Measurements from ENCODE around the gene PTPRD. TPM values are rescaled to one million over a fixed set of nuclear protein-coding genes. Genes with fewer than 3 reads are reported as not detected.

PTPRD gene
- total and polyA plus RNA-seq, 2 of the 4 experiments (the other 2 are of a cell fraction), result 0.07 to 0.18 TPM

GRCh38 chr9:8677741-8678140 is 1935.1 kb downstream of the PTPRD start:
- ATAC-seq (ENCODE audit: low read depth), result no peak
- Histone ChIP-seq H3K4me2 (ENCODE audit: low read depth, low read length) (no peak overlapping the region), H2BK5ac (ENCODE audit: low read depth, low read length, poor library complexity, severe bottlenecking) (no peak overlapping the region), H2AFZ (replicated peaks; ENCODE audit: low read length, poor library complexity) (no peak overlapping the region), H3K56ac (ENCODE audit: extremely low read depth, insufficient read depth, low read length) (no peak overlapping the region), H3K79me1 (ENCODE audit: low read depth in 1 of 2, low read length in 2 of 2) (no peaks in the 10 kb centered on the region), H3K4ac (ENCODE audit: low read depth, low read length) (no peak overlapping the region), H3K36me3 (ENCODE audit: control insufficient read depth, insufficient read depth, low read length) (no peaks in the 10 kb centered on the region), H2BK20ac (ENCODE audit: low read depth, low read length) (no peak overlapping the region), H4K8ac (ENCODE audit: low read depth in 2 of 2, low read length in 2 of 2) (no peak overlapping the region), H4K91ac (ENCODE audit: insufficient read depth, low read depth, low read length) (no peak overlapping the region), H2AK9ac (replicated peaks; ENCODE audit: low read depth, low read length, poor library complexity) (no peak overlapping the region), H3K9me3 (ENCODE audit: control insufficient read depth, insufficient read depth, low read length) (peaks cover 3% of the 10 kb centered on the region; the same call in 1 of the 2 replicates), H2AK5ac (ENCODE audit: low read depth, low read length) (no peak overlapping the region), H2BK15ac (ENCODE audit: low read depth, low read length) (no peak overlapping the region), H3K9ac (ENCODE audit: low read depth, low read length) (no peak overlapping the region), H3K27me3 (ENCODE audit: control insufficient read depth, insufficient read depth, low read length) (no peaks in the 10 kb centered on the region), H3K9me1 (ENCODE audit: insufficient read depth, low read length) (no peaks in the 10 kb centered on the region), H4K5ac (ENCODE audit: low read depth, low read length) (no peak overlapping the region), H3K4me3 (ENCODE audit: insufficient read depth, low read depth, low read length) (no peak overlapping the region), H3K14ac (replicated peaks; ENCODE audit: low read depth, low read length) (no peak overlapping the region), H3K27ac (ENCODE audit: insufficient read depth, low read length) (no peak overlapping the region), H2BK120ac (ENCODE audit: low read depth, low read length) (no peak overlapping the region), H3K23ac (ENCODE audit: low read depth, low read length) (no peak overlapping the region), H3K4me1 (ENCODE audit: control insufficient read depth, insufficient read depth, low read length) (no peaks in the 10 kb centered on the region), H4K20me1 (ENCODE audit: insufficient read depth, low read length) (no peaks in the 10 kb centered on the region), H3K18ac (ENCODE audit: low read depth, low read length) (no peak overlapping the region)
- no peak for DNase-seq
- WGBS, 2 experiments (ENCODE audit: extremely low coverage in 2 of 2, insufficient read length in 1 of 2), result no CpG with 5 or more reads among the region's 4 CpGs
- TF ChIP-seq MXI1 (IDR thresholded peaks at IDR 0.05; ENCODE audit: borderline replicate concordance, low read depth, low read length) (no peak), CHD1 (IDR thresholded peaks at IDR 0.05; ENCODE audit: low read depth, low read length) (no peak), POLR2A (IDR thresholded peaks at IDR 0.05; ENCODE audit: low read depth, low read length) (no peak), NFE2L2 (IDR thresholded peaks at IDR 0.05; ENCODE audit: low read depth, low read length) (no peak), FOS (IDR thresholded peaks at IDR 0.05; ENCODE audit: low read depth, low read length) (no peak), BHLHE40 (IDR thresholded peaks at IDR 0.05; ENCODE audit: low read depth, low read length) (no peak), MAFK (IDR thresholded peaks at IDR 0.05; ENCODE audit: low read depth, low read length) (no peak), RCOR1 (IDR thresholded peaks at IDR 0.05; ENCODE audit: insufficient replicate concordance, low read length) (no peak), SMC3 (IDR thresholded peaks at IDR 0.05; ENCODE audit: low read depth, low read length) (no peak), RAD21 (IDR thresholded peaks at IDR 0.05; ENCODE audit: low read length) (no peak), MAZ (IDR thresholded peaks at IDR 0.05; ENCODE audit: borderline replicate concordance, low read depth, low read length) (no peak), CEBPB (IDR thresholded peaks at IDR 0.05; ENCODE audit: low read depth, low read length) (no peak), RFX5 (IDR thresholded peaks at IDR 0.05; ENCODE audit: low read depth, low read length) (no peak)
- TF ChIP-seq, protein P1, sequence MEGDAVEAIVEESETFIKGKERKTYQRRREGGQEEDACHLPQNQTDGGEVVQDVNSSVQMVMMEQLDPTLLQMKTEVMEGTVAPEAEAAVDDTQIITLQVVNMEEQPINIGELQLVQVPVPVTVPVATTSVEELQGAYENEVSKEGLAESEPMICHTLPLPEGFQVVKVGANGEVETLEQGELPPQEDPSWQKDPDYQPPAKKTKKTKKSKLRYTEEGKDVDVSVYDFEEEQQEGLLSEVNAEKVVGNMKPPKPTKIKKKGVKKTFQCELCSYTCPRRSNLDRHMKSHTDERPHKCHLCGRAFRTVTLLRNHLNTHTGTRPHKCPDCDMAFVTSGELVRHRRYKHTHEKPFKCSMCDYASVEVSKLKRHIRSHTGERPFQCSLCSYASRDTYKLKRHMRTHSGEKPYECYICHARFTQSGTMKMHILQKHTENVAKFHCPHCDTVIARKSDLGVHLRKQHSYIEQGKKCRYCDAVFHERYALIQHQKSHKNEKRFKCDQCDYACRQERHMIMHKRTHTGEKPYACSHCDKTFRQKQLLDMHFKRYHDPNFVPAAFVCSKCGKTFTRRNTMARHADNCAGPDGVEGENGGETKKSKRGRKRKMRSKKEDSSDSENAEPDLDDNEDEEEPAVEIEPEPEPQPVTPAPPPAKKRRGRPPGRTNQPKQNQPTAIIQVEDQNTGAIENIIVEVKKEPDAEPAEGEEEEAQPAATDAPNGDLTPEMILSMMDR (conservative IDR thresholded peaks at IDR 0.05; ENCODE audit: low read depth, low read length), result no peak
- TF ChIP-seq, protein P2, sequence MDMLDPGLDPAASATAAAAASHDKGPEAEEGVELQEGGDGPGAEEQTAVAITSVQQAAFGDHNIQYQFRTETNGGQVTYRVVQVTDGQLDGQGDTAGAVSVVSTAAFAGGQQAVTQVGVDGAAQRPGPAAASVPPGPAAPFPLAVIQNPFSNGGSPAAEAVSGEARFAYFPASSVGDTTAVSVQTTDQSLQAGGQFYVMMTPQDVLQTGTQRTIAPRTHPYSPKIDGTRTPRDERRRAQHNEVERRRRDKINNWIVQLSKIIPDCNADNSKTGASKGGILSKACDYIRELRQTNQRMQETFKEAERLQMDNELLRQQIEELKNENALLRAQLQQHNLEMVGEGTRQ (IDR thresholded peaks at IDR 0.05; ENCODE audit: low read depth, low read length), result no peak
- TF ChIP-seq, protein P3, sequence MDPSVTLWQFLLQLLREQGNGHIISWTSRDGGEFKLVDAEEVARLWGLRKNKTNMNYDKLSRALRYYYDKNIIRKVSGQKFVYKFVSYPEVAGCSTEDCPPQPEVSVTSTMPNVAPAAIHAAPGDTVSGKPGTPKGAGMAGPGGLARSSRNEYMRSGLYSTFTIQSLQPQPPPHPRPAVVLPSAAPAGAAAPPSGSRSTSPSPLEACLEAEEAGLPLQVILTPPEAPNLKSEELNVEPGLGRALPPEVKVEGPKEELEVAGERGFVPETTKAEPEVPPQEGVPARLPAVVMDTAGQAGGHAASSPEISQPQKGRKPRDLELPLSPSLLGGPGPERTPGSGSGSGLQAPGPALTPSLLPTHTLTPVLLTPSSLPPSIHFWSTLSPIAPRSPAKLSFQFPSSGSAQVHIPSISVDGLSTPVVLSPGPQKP (IDR thresholded peaks at IDR 0.05; ENCODE audit: borderline replicate concordance, low read depth, low read length), result no peak
- intact Hi-C loops (cut with micrococcal nuclease) (no loop called here), in situ Hi-C loops (cut with MboI; ENCODE audit: low sequenced_read_pairs) (no loop called here), dilution Hi-C loops (cut with HindIII; ENCODE audit: low sequenced_read_pairs, unreplicated experiment) (no loop called here)
- CTCF ChIA-PET, result no interaction called here
- BruUV-seq (replicated peaks), result no TSS peak
- POLR2A ChIA-PET (ENCODE audit: unreplicated experiment), result no interaction called here
